PFSK-1 (cell line): ENCODE results near the gene SAA1.

Experiments
- FOXP2 ChIP-seq: optimal IDR thresholded peaks from 2 replicates; pipeline ENCODE3; 2011; ENCODE audit warnings: borderline replicate concordance, control low read depth, inconsistent platforms; ENCODE audit not compliant: insufficient read depth; ENCODE audit errors: extremely low read length, extremely low read depth
- POLR2AphosphoS5 ChIP-seq: IDR thresholded peaks from 2 replicates; pipeline ENCODE4 v1.6.1; 2012; ENCODE audit warnings: low read depth, mild to moderate bottlenecking, control low read depth, low read length, moderate library complexity
- SIN3A ChIP-seq: IDR thresholded peaks from 2 replicates; pipeline ENCODE4 v1.6.1; 2012; ENCODE audit warnings: mild to moderate bottlenecking, low read length, moderate library complexity, borderline replicate concordance; ENCODE audit not compliant: insufficient read depth
- TAF1 ChIP-seq: IDR thresholded peaks from 2 replicates; pipeline ENCODE4 v1.6.1; 2012; ENCODE audit warnings: low read length, control low read depth, borderline replicate concordance; ENCODE audit not compliant: insufficient read depth
- TF ChIP-seq, protein P1 (sequence below), 2 experiments: IDR thresholded peaks; 2 replicates each; pipeline versions ENCODE4 v1.6.1 to v1.8.0; 2011 to 2012; ENCODE audit warnings: low read depth in 2 of 2, low read length in 2 of 2, control low read depth in 1 of 2, inconsistent platforms in 1 of 2, mild to moderate bottlenecking in 1 of 2, moderate library complexity in 1 of 2; ENCODE audit not compliant: insufficient read depth in 1 of 2

DNA sequence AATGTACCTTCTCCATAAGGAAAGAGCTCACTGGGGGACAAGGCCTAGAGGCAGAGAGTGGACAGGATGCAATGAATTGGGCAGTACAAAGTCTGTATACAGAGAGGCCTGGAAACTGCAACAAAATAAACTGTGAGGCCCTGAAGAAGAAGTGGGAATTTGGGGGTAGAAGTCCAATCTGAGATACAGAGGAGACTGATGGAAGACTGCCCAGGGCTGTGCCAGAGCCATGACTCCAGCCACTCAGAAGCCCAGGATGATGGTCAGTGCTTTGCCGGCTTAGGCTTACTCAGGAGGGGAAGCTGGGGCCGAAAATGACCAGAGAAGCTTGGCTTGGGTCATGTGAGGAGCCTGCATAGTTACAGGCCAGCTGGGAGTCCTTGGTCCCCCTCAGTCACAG is 35.2 kb upstream of the SAA1 start:
- no peak for TF ChIP-seq TAF1
- TF ChIP-seq SIN3A: no peak
- no peak for TF ChIP-seq POLR2AphosphoS5
- TF ChIP-seq, protein P1, sequence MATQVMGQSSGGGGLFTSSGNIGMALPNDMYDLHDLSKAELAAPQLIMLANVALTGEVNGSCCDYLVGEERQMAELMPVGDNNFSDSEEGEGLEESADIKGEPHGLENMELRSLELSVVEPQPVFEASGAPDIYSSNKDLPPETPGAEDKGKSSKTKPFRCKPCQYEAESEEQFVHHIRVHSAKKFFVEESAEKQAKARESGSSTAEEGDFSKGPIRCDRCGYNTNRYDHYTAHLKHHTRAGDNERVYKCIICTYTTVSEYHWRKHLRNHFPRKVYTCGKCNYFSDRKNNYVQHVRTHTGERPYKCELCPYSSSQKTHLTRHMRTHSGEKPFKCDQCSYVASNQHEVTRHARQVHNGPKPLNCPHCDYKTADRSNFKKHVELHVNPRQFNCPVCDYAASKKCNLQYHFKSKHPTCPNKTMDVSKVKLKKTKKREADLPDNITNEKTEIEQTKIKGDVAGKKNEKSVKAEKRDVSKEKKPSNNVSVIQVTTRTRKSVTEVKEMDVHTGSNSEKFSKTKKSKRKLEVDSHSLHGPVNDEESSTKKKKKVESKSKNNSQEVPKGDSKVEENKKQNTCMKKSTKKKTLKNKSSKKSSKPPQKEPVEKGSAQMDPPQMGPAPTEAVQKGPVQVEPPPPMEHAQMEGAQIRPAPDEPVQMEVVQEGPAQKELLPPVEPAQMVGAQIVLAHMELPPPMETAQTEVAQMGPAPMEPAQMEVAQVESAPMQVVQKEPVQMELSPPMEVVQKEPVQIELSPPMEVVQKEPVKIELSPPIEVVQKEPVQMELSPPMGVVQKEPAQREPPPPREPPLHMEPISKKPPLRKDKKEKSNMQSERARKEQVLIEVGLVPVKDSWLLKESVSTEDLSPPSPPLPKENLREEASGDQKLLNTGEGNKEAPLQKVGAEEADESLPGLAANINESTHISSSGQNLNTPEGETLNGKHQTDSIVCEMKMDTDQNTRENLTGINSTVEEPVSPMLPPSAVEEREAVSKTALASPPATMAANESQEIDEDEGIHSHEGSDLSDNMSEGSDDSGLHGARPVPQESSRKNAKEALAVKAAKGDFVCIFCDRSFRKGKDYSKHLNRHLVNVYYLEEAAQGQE (IDR thresholded peaks at IDR 0.05; ENCODE audit: insufficient read depth in 1 of 2, low read depth in 2 of 2, low read length in 2 of 2): no peak
- no peak for TF ChIP-seq FOXP2
